GM23338 (cell line): ENCODE results near the gene SFXN5. TPM values are rescaled to one million over a fixed set of nuclear protein-coding genes. Genes with fewer than 3 reads are reported as not detected.

Source experiments
- ATAC-seq: fragments of 200-7000 bp; cut with Tn5 transposase; 3 replicates; pipeline ENCODE4 v1.9.1; 2020
- DNase-seq: peaks from one replicate; pipeline ENCODE4 v3.0.0-alpha.2; 2015; ENCODE audit warnings: low spot score
- H2AFZ ChIP-seq: fragments of 200-600 bp; sonication (generic); 2 replicates; pipeline ENCODE4 v1.8.0; 2016; ENCODE audit warnings: antibody characterized with exemption, mild to moderate bottlenecking, moderate library complexity
- H3F3A ChIP-seq: fragments of 200-600 bp; sonication (generic); replicated peaks from 2 replicates; pipeline ENCODE4 v1.8.0; 2017; ENCODE audit warnings: antibody characterized with exemption, mixed run types, low read depth
- H3K27ac ChIP-seq: fragments of 200-600 bp; sonication (generic); 2 replicates; pipeline ENCODE4 v1.6.1; 2016; ENCODE audit warnings: low read depth
- H3K27me3 ChIP-seq: fragments of 200-600 bp; sonication (generic); 2 replicates; pipeline ENCODE4 v1.8.0; 2016; ENCODE audit warnings: mild to moderate bottlenecking, mixed run types, moderate library complexity; ENCODE audit not compliant: insufficient read depth
- H3K36me3 ChIP-seq: fragments of 200-600 bp; sonication (generic); 2 replicates; pipeline ENCODE4 v1.8.0; 2016; ENCODE audit warnings: mild to moderate bottlenecking; ENCODE audit not compliant: insufficient read depth
- H3K4me1 ChIP-seq: fragments of 200-600 bp; sonication (generic); 2 replicates; pipeline ENCODE4 v1.8.0; 2016; ENCODE audit warnings: mild to moderate bottlenecking, moderate library complexity; ENCODE audit not compliant: insufficient read depth
- H3K4me2 ChIP-seq: fragments of 200-600 bp; sonication (generic); 2 replicates; pipeline ENCODE4 v1.7.1; 2017; ENCODE audit warnings: mixed run types
- H3K4me3 ChIP-seq: fragments of 200-600 bp; sonication (generic); 2 replicates; pipeline ENCODE4 v1.6.1; 2016; ENCODE audit warnings: mixed run types
- H3K79me2 ChIP-seq: fragments of 200-600 bp; sonication (generic); replicated peaks from 2 replicates; pipeline ENCODE4 v1.8.0; 2017; ENCODE audit warnings: mild to moderate bottlenecking; ENCODE audit not compliant: insufficient read depth
- H3K9me2 ChIP-seq: fragments of 200-600 bp; sonication (generic); 2 replicates; pipeline ENCODE4 v1.8.0; 2017; ENCODE audit not compliant: insufficient read depth
- H4K20me1 ChIP-seq: fragments of 200-600 bp; sonication (generic); replicated peaks from 2 replicates; pipeline ENCODE4 v1.8.0; 2017; ENCODE audit warnings: mild to moderate bottlenecking; ENCODE audit not compliant: insufficient read depth
- H3K27ac Mint-ChIP-seq: 2 replicates; pipeline ENCODE4 v1.8.0; 2020; ENCODE audit warnings: inconsistent platforms, mild to moderate bottlenecking, moderate library complexity, mixed read lengths
- H3K27me3 Mint-ChIP-seq: 3 replicates; pipeline ENCODE4 v1.8.0; 2022; ENCODE audit warnings: low read depth, mild to moderate bottlenecking, moderate library complexity, mixed read lengths, inconsistent platforms; ENCODE audit not compliant: insufficient read depth, poor library complexity
- H3K36me3 Mint-ChIP-seq: 3 replicates; pipeline ENCODE4 v1.8.0; 2021; ENCODE audit warnings: low read depth, mild to moderate bottlenecking, inconsistent platforms, moderate library complexity, mixed read lengths
- H3K4me1 Mint-ChIP-seq: 3 replicates; pipeline ENCODE4 v1.8.0; 2020; ENCODE audit warnings: mild to moderate bottlenecking, inconsistent platforms, mixed read lengths
- H3K4me3 Mint-ChIP-seq: 3 replicates; pipeline ENCODE4 v1.8.0; 2021; ENCODE audit warnings: moderate library complexity, mild to moderate bottlenecking, inconsistent platforms, mixed read lengths
- H3K9me3 Mint-ChIP-seq: 3 replicates; pipeline ENCODE4 v1.8.0; 2020; ENCODE audit warnings: moderate library complexity, mild to moderate bottlenecking, inconsistent platforms, mixed read lengths
- CREB1 ChIP-seq: fragments of 250-450 bp; sonication (Bioruptor Pico); IDR thresholded peaks from 2 replicates; pipeline ENCODE4 v1.5.0; 2020; ENCODE audit warnings: low read depth, mild to moderate bottlenecking, moderate library complexity
- CTCF ChIP-seq, 2 experiments: fragments of 200-600 bp in 1 of 2; sonication (generic) in 1 of 2; conservative IDR thresholded peaks; 2 replicates each; pipeline versions ENCODE4 v1.5.1 to v1.6.1; 2016 to 2017; ENCODE audit warnings: antibody characterized with exemption in 2 of 2, low read depth in 2 of 2, mild to moderate bottlenecking in 2 of 2, moderate library complexity in 1 of 2
- ETS1 ChIP-seq: IDR thresholded peaks from 2 replicates; pipeline ENCODE4 v1.6.1; 2016; ENCODE audit warnings: antibody characterized with exemption
- EZH2 ChIP-seq: fragments of 200-600 bp; sonication (generic); IDR thresholded peaks from one replicate; pipeline ENCODE4 v1.8.0; 2017; ENCODE audit warnings: antibody characterized with exemption, mild to moderate bottlenecking, low read depth; ENCODE audit not compliant: unreplicated experiment
- EZH2phosphoT487 ChIP-seq: fragments of 200-600 bp; sonication (generic); IDR thresholded peaks from one replicate; pipeline ENCODE4 v1.8.1; 2018; ENCODE audit warnings: antibody characterized with exemption; ENCODE audit not compliant: unreplicated experiment
- JUNB ChIP-seq: IDR thresholded peaks from one replicate; pipeline ENCODE4 v1.6.1; 2016; ENCODE audit warnings: antibody characterized with exemption; ENCODE audit not compliant: unreplicated experiment
- NANOG ChIP-seq: IDR thresholded peaks from 2 replicates; pipeline ENCODE4 v1.6.1; 2016; ENCODE audit warnings: antibody characterized with exemption, borderline replicate concordance
- POLR2AphosphoS5 ChIP-seq: IDR thresholded peaks from 2 replicates; pipeline ENCODE4 v1.6.1; 2016; ENCODE audit warnings: antibody characterized with exemption, low read depth
- REST ChIP-seq: IDR thresholded peaks from one replicate; pipeline ENCODE4 v1.6.1; 2018; ENCODE audit warnings: antibody characterized with exemption; ENCODE audit not compliant: unreplicated experiment
- STAT1 ChIP-seq: IDR thresholded peaks from one replicate; pipeline ENCODE4 v1.6.1; 2016; ENCODE audit warnings: antibody characterized with exemption; ENCODE audit not compliant: unreplicated experiment
- ZNF114 ChIP-seq: fragments of 250-450 bp; sonication (Bioruptor Pico); IDR thresholded peaks from 2 replicates; pipeline ENCODE4 v1.5.0; 2020; ENCODE audit warnings: mild to moderate bottlenecking, moderate library complexity
- ZNF331 ChIP-seq: fragments of 250-450 bp; sonication (Bioruptor Pico); IDR thresholded peaks from 2 replicates; pipeline ENCODE4 v1.5.0; 2020; ENCODE audit warnings: low read depth, mild to moderate bottlenecking, moderate library complexity
- ZNF462 ChIP-seq: fragments of 250-450 bp; sonication (Bioruptor Pico); IDR thresholded peaks from 2 replicates; pipeline ENCODE4 v1.5.0; 2020; ENCODE audit warnings: mild to moderate bottlenecking, moderate library complexity
- polyA plus RNA-seq: library from polyadenylated mRNA; unstranded; fragments of >200 nt; fragmentation: Nextera tagmentation; extraction: Ambion mirVana; gene quantifications from 2 replicates; pipeline ENCODE4 v1.2.1, GENCODE V29; 2016
- total RNA-seq: library from RNA; depleted of rRNA; stranded (reverse); fragments of >200 nt; shearing (Covaris generic); gene quantifications from 2 replicates; pipeline ENCODE4 v1.2.3, GENCODE V29; 2014

The SFXN5 gene
- total and polyA plus RNA-seq, 2 experiments from 2014 or later = 23.6 to 25.8 TPM

- TF ChIP-seq JUNB = no peak
- TF ChIP-seq STAT1 = no peak
- no peak for TF ChIP-seq NANOG
- TF ChIP-seq EZH2phosphoT487 = no peak
- TF ChIP-seq ETS1 = no peak
- no peak for TF ChIP-seq CREB1
- no peak for TF ChIP-seq CTCF (conservative IDR thresholded peaks at IDR 0.05; ENCODE audit: low read depth in 2 of 2)
- TF ChIP-seq ZNF331 (CRISPR knock-in tag) = no peak
- TF ChIP-seq ZNF462 (CRISPR knock-in tag) = no peak
- TF ChIP-seq POLR2AphosphoS5 = no peak
- TF ChIP-seq REST = no peak
- TF ChIP-seq EZH2 = no peak
- no peak for TF ChIP-seq ZNF114 (CRISPR knock-in tag)
- H3K4me1 Mint-ChIP-seq = peaks cover 54% of the 10 kb centered on the region
Measured at GRCh38 chr2:72936660-72937355, 134.7 kb downstream of the SFXN5 start.

More at GRCh38 chr2:72936660-72937355, 134.7 kb downstream of the SFXN5 start:
- no peak for DNase-seq
- Histone ChIP-seq H4K20me1 (no peaks in the 10 kb centered on the region), H3K4me3 (no peak overlapping the region), H3K27me3 (peaks cover 14% of the 10 kb centered on the region), H3K9me2 (peaks cover 7% of the 10 kb centered on the region; the same call in 1 of the 2 replicates), H2AFZ (no peak overlapping the region), H3K36me3 (no peaks in the 10 kb centered on the region), H3K79me2 (no peaks in the 10 kb centered on the region), H3K4me2 (peak overlapping the region; percentile 38; the same call in 1 of the 2 replicates), H3F3A (no peaks in the 10 kb centered on the region), H3K4me1 (peaks cover 20% of the 10 kb centered on the region), H3K27ac (no peak overlapping the region)
- Mint-ChIP-seq H3K36me3 (peaks cover 21% of the 10 kb centered on the region), H3K27me3 (peaks cover 33% of the 10 kb centered on the region), H3K4me3 (no peak overlapping the region), H3K27ac (no peak overlapping the region), H3K9me3 (no peaks in the 10 kb centered on the region; the same call in 1 of the 3 replicates)
- peak; percentile 6 for ATAC-seq
